Psoas muscle (tissue), 8 donors: ENCODE data around the gene PDIA6. TPM values are rescaled to one million over a fixed set of nuclear protein-coding genes. Genes with fewer than 3 reads are reported as not detected.

Experiments used
- ATAC-seq, 4 donors: fragments of 200-7000 bp; cut with Tn5 transposase; one replicate each; pipeline ENCODE4 v1.9.1; 2020; ENCODE audit warnings: moderate library complexity in 3 of 4, mild to moderate bottlenecking in 2 of 4
- DNase-seq, 2 donors: peaks; one replicate each; pipeline ENCODE4 v3.0.0-alpha.2; 2020
- H3K27ac ChIP-seq: fragments of 200-600 bp; one replicate; pipeline ENCODE4 v1.8.0; 2022
- H3K27me3 ChIP-seq, 3 donors: fragments of 200-600 bp in 1 of 3; one replicate each; pipeline versions ENCODE4 v1.6.1 to v1.8.0; 2013 to 2022; ENCODE audit warnings: low read length in 2 of 3, mild to moderate bottlenecking in 2 of 3, moderate library complexity in 1 of 3; ENCODE audit not compliant: insufficient read depth in 3 of 3
- H3K36me3 ChIP-seq, 2 donors: fragments of 200-600 bp in 1 of 2; one replicate each; pipeline versions ENCODE4 v1.6.1 to v1.8.0; 2013 to 2022; ENCODE audit warnings: low read depth in 1 of 2, mild to moderate bottlenecking in 1 of 2, moderate library complexity in 1 of 2; ENCODE audit not compliant: insufficient read depth in 1 of 2
- H3K4me1 ChIP-seq: fragments of 200-600 bp; one replicate; pipeline ENCODE4 v1.8.0; 2022
- H3K4me3 ChIP-seq: fragments of 200-600 bp; one replicate; pipeline ENCODE4 v1.8.0; 2022; ENCODE audit warnings: mild to moderate bottlenecking
- H3K9me3 ChIP-seq: fragments of 200-600 bp; one replicate; pipeline ENCODE4 v1.8.0; 2022
- WGBS, 3 donors: extraction: QIAGEN DNeasy Blood & Tissue Kit; methylation state at CpG; one replicate each; pipeline versions ENCODE4 v1.1.6 to v1.1.7; 2013; 5-methylcytosine and 5-hydroxymethylcytosine counted together
- intact Hi-C, 2 donors: fragments of 100-400 bp; cut with DNase I; formaldehyde crosslinking; loops; one replicate each; pipeline versions ENCODE4 v1.11.0 to v1.14.2; 2022
- polyA plus RNA-seq, 3 donors: library from polyadenylated mRNA; stranded (reverse); fragments of 200-250 nt; gene quantifications; one replicate each; pipeline ENCODE4 v1.2.3, GENCODE V29; 2013
- total RNA-seq, 4 donors: library from RNA; stranded (reverse); fragmentation: NEBNext Ultra II Directional in 2 of 4; extraction: Animal tissue kit (Norgen Biotek cat#: 25700) in 2 of 4; gene quantifications; one replicate each; pipeline versions ENCODE4 v1.2.1 to v1.2.4, GENCODE V29; 2021 to 2023
- TF ChIP-seq, protein P1 (sequence below): fragments of 200-600 bp; IDR thresholded peaks from one replicate; pipeline ENCODE4 v1.8.0; 2022; ENCODE audit warnings: antibody characterized with exemption
- donor health status: healthy with polysubstance abuse.
- donor health status: DM: no; HTN: no; CAD: no; lungs with moderate emphysema.
- donor health status: Bipolar disorder and iron deficiency.
- donor health status: healthy.
- donor health status: DM: yes; HTN: yes; CAD: no.
- donor health status: DM: no; HTN: no; CAD: no.
- donor health status: DM: no; HTN: no; CAD: no.
- donor health status: DM: yes; HTN: yes; CAD: no.

Gene PDIA6
- total and polyA plus RNA-seq, 7 donors = 40.1 to 139 (median 56.7) TPM

DNA sequence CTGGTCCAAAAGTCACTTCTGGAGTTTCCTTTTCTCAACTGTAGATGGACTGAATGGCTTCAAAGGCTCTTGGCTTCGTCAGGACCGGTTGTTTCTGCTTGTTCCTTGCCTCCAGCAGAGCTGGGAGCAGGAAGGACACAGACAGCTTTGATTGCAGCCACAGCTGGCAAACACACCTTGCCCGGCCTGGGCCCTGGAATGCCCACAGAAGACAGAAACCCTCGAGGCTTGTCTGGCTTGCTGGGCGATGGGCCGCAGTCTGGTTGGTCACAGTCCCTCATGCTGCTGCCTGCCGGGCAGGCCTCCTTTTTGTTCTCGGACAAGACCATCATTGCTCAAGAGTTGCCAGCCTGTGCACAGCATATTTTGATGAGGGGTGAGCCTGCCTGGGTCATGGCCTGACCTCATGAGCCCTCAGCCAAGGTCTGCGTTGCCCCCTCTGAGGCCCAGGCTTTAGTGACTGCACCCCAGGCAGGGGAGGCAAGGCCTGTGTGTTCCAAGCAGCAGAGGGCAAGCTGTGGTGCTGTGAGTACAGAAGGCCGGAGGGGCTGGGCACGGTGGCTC lies 53.4 kb downstream of the PDIA6 start:
- H3K27me3 ChIP-seq = no peaks in the 10 kb centered on the region
- intact Hi-C loops = no loop called here
- H3K27ac ChIP-seq = no peak overlapping the region
- no peaks in the 10 kb centered on the region for H3K4me1 ChIP-seq
- H3K36me3 ChIP-seq = no peaks in the 10 kb centered on the region
- H3K4me3 ChIP-seq = no peak overlapping the region
- 76 to 84% (median 79%) methylated on average over 11 of the region's 11 CpGs for WGBS, 3 donors
- DNase-seq = no peak
- ATAC-seq = no peak
- TF ChIP-seq, protein P1, sequence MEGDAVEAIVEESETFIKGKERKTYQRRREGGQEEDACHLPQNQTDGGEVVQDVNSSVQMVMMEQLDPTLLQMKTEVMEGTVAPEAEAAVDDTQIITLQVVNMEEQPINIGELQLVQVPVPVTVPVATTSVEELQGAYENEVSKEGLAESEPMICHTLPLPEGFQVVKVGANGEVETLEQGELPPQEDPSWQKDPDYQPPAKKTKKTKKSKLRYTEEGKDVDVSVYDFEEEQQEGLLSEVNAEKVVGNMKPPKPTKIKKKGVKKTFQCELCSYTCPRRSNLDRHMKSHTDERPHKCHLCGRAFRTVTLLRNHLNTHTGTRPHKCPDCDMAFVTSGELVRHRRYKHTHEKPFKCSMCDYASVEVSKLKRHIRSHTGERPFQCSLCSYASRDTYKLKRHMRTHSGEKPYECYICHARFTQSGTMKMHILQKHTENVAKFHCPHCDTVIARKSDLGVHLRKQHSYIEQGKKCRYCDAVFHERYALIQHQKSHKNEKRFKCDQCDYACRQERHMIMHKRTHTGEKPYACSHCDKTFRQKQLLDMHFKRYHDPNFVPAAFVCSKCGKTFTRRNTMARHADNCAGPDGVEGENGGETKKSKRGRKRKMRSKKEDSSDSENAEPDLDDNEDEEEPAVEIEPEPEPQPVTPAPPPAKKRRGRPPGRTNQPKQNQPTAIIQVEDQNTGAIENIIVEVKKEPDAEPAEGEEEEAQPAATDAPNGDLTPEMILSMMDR = no peak
- H3K9me3 ChIP-seq = no peaks in the 10 kb centered on the region

DNA sequence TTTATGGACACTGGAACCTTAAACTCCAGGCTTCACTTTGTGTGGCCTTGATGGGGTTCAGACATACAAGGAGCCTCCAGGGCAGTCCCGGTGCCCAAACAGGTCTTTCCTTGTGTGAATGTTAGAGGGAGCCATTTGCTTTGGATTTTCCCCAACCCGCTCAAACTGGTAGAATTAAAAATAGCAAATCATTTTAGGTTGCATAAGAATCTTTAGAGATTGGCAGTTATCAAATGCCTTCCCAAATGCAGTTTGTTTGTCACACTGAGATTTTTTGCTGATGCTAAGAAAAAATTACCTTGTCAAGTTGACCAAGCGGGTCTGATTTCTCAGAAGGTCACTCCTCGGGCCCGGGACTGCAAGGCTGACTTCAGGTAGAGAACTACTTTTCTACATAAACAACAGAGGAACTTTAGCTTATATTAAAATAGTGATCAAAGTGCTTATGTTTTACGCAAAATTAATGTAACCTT lies 54.7 kb downstream of the PDIA6 start:
- WGBS, 3 donors = 89 to 92% (median 91%) methylated on average over 6 of the region's 6 CpGs
- TF ChIP-seq, protein P1 = no peak
- Histone ChIP-seq H3K9me3 (no peaks in the 10 kb centered on the region), H3K4me1 (no peaks in the 10 kb centered on the region), H3K36me3 (no peaks in the 10 kb centered on the region), H3K27ac (no peak overlapping the region), H3K4me3 (no peak overlapping the region), H3K27me3 (no peaks in the 10 kb centered on the region)
- DNase-seq = no peak
- intact Hi-C loops = no loop called here
- no peak for ATAC-seq

GRCh38 chr2:10755621-10756020 lies 57.0 kb downstream of the PDIA6 start:
- 44 to 57% (median 51%) methylated on average over 7 of the region's 7 CpGs for WGBS, 3 donors

GRCh38 chr2:10753876-10754275 lies 58.7 kb downstream of the PDIA6 start:
- TF ChIP-seq, protein P1 = no peak
- Histone ChIP-seq H3K27ac (no peak overlapping the region), H3K27me3 (no peaks in the 10 kb centered on the region), H3K4me3 (no peak overlapping the region), H3K9me3 (no peaks in the 10 kb centered on the region), H3K4me1 (no peaks in the 10 kb centered on the region), H3K36me3 (no peaks in the 10 kb centered on the region)
- intact Hi-C loops = no loop called here
- 76 to 79% (median 79%) methylated on average over 8 of the region's 8 CpGs for WGBS, 3 donors
- DNase-seq (no peak), ATAC-seq (no peak)

More at GRCh38 chr2:10755621-10756020, 57.0 kb downstream of the PDIA6 start:
- H3K27me3 ChIP-seq = no peaks in the 10 kb centered on the region
- intact Hi-C loops = no loop called here
- DNase-seq (no peak), ATAC-seq (no peak)
- H3K9me3 ChIP-seq = no peaks in the 10 kb centered on the region
- no peaks in the 10 kb centered on the region for H3K36me3 ChIP-seq
- no peak overlapping the region for H3K27ac ChIP-seq
- H3K4me3 ChIP-seq = no peak overlapping the region
- H3K4me1 ChIP-seq = no peaks in the 10 kb centered on the region
- TF ChIP-seq, protein P1 = no peak

- TF ChIP-seq, protein P1 = no peak
- Histone ChIP-seq H3K9me3 (no peaks in the 10 kb centered on the region), H3K4me1 (no peaks in the 10 kb centered on the region), H3K4me3 (no peak overlapping the region), H3K27me3 (no peaks in the 10 kb centered on the region), H3K27ac (no peak overlapping the region), H3K36me3 (no peaks in the 10 kb centered on the region)
- intact Hi-C loops = no loop called here
- ATAC-seq (no peak), DNase-seq (no peak)
- WGBS, 3 donors = 41 to 42% (median 42%) methylated on average over 7 of the region's 7 CpGs
Measured at GRCh38 chr2:10753156-10753555, 59.4 kb downstream of the PDIA6 start.
